CMK (cell line): ENCODE data around the gene FAM163B.
"Not testable (repeated sequence)": the region's sequence is repeated elsewhere in the genome, so short reads cannot be mapped to it uniquely, and the experiment has no call there.

Experiments
- DNase-seq: peaks from one replicate; pipeline ENCODE4 v3.0.0-alpha.2; 2010; ENCODE audit warnings: low read depth

FAM163B gene

DNA sequence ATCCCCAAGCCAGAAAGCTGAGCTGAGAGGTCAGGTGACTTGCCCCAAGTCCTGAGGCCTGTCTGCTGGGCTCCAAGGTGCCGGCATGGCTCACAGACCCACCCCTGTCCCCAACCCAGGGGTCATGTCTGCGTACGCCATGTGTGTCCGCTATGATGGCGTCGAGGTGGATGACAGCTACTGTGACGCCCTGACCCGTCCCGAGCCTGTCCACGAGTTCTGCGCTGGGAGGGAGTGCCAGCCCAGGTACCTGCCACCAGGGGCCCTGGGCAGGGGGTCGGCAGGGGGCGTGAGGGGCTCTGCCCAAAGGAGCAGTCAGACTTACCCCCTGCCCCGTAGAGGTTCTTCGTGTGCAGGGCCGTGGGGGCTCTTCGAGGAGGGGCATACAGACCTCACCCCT lies 42.4 kb downstream of the FAM163B start:
- no peak for DNase-seq

DNA sequence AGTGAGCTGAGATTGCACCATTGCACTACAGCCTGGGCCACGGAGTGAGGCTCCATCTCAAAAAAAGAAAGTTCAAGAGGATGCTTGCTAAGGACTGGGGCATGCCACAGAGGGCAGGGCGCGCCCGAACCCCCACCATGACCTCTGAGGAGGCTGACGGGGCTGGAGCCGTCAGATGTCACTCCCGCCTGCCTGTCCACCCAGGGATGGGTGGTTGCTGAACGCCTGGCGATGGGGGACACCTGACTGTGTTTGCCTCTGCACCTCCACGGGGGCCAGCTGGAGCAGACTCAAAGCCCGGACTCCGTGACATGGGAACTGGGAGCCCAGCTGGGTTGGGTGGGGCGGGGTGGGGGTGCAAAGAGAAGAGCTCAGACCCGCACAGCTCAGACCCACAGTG lies 42.8 kb downstream of the FAM163B start:
- DNase-seq, result no peak

DNA sequence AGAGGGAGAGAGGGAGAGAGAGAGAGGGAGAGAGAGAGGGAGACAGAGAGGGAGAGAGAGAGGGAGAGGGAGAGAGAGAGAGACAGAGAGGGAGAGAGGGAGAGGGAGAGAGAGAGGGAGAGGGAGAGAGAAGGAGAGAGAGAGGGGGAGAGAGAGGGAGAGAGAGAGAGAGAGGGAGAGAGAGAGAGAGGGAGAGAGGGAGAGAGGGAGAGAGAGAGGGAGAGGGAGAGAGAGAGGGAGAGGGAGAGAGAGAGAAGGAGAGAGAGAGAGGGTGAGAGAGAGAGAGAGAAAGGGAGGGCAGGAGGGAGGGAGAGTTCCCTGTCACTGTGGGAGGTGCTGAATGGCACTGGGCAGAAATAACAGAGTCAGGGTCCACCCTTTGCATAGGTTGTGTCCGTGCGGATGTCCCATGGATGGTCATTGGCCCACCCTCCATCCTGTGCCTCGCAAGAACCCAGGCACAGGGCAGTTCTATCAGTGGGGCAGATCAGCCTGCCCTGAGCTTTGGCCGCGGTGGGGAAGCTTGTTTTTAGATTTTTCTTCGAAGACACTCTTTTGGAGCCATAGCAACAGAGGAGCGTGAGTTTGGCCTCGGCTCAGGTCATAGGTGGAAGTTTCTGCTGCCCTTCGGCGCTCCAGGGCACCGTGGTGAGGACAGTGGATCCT lies 44.6 kb downstream of the FAM163B start:
- DNase-seq, result no peak

DNA sequence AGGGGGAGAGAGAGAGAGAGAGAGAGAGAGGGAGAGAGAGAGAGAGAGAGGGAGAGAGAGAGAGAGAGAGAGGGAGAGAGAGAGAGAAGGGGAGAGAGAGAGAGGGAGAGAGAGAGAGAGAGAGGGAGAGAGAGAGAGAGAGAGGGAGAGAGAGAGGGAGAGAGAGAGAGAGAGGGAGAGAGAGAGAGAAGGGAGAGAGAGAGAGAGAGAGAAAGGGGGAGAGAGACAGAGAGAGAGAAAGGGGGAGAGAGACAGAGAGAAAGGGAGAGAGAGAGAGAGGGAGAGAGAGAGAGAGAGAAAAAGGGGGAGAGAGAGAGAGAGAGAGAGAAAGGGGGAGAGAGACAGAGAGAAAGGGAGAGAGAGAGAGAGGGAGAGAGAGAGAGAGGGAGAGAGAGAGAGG lies 45.4 kb downstream of the FAM163B start:
- DNase-seq, result not testable (repeated sequence)

DNA sequence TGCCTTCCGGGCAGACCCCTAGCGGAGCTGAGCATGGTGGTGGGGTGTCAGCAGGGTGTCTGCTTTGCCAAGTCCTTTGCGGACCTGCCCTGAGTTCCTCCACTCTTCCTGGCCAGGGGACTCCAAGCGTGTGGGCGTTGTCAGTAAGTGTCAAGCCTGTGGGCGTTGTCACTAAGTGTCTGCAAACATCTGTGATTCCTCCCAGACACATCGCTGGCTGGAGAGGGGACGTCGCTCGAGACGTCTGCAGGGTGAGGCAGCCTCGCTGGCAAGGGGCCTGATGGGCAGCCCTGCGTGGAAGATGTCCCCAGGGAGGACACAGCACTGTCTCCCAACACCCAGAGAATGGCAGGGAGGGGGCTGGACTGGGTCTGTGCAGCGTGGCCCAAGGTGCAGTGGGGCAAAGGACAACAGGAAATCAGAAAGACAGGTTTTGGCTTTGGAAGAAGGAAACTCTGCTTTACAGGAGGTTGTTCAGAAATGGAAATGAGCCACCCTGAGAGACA lies 45.8 kb downstream of the FAM163B start:
- no peak for DNase-seq

DNA sequence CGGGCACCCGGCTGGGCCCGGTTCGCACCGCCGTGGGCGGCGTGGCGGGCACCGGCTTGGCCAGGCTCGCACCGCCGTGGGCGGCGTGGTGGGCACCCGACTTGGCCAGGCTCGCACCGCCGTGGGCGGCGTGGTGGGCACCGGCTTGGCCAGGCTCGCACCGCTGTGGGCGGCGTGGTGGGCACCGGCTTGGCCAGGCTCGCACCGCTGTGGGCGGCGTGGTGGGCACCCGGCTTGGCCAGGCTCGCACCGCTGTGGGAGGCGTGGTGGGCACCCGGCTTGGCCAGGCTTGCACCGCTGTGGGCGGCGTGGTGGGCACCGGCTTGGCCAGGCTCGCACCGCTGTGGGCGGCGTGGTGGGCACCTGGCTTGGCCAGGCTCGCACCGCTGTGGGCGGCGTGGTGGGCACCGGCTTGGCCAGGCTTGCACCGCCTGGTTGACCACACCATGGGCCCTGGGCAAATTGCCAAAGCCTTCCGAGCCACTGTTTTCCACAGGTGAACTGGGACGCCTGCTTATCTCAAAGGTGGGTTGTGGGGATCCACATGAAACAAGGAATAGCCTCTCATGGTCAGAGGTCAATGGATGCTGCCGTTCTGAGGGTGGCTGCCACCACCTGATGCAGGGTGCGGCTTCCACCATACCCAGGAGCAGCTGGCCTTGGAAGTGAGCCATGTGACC lies 46.4 kb downstream of the FAM163B start:
- no peak for DNase-seq

DNA sequence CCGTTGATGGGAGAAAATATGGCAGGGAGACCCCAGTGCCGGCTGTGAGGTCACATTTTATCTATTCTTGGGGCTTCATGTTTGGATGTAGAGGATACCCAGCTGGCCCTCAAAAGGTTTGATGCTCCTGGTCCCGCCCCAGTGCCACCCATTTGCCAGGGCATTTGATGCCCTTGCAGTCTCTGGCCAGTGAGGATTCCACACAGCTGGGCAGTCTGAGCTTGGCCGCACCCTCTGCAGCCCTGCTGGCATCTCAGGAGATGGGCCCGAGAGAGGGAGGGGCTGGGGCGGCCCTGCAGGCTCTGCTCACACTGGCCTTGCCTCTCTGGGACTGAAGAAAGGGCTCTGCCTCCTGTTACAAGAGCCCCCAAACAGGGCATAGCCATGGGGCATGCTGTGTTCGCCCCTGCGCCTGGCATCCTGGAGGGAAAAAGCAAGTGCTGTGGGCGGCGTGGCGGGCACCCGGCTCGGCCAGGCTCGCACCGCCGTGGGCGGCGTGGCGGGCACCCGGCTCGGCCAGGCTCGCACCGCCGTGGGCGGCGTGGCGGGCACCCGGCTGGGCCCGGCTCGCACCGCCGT lies 47.1 kb downstream of the FAM163B start:
- no peak for DNase-seq

DNA sequence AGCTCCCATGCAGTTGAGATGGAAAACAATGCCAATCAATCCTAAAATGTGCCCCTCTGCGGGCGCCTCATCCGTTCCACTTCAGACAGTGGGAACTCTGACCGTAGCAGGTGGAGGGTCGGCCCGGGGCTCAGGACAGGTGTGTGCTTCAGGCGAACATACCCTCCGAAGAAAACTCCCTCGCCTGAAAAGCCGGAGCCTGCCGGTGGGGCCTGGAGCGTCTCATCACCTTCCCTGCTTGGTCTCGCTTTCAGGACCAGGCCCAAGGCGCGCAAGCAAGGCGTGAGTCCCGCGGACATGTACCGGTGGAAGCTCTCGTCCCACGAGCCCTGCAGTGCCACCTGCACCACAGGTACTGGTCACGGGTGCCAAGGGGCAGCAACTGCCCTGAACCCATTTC lies 48.2 kb downstream of the FAM163B start:
- no peak for DNase-seq

DNA sequence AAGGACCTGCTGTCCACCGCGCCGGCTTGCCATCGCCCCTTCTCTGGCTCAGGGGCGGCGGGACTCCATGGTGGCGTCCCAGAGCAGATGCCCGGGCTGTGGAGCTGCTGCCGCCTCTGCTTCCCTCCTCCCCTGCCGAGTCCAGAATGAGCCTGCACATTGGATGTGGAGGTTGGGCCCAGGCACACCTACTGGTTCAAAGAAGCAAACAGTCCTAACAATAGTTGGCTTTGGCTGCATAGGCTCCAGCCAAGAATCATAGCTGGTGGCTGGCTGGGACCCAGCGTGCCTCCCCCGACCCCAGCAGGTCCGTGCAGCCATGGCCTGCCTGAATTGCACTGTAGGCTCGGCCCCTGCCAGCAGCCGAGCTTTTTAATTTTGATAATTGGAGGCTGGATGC lies 48.9 kb downstream of the FAM163B start:
- DNase-seq, result no peak

DNA sequence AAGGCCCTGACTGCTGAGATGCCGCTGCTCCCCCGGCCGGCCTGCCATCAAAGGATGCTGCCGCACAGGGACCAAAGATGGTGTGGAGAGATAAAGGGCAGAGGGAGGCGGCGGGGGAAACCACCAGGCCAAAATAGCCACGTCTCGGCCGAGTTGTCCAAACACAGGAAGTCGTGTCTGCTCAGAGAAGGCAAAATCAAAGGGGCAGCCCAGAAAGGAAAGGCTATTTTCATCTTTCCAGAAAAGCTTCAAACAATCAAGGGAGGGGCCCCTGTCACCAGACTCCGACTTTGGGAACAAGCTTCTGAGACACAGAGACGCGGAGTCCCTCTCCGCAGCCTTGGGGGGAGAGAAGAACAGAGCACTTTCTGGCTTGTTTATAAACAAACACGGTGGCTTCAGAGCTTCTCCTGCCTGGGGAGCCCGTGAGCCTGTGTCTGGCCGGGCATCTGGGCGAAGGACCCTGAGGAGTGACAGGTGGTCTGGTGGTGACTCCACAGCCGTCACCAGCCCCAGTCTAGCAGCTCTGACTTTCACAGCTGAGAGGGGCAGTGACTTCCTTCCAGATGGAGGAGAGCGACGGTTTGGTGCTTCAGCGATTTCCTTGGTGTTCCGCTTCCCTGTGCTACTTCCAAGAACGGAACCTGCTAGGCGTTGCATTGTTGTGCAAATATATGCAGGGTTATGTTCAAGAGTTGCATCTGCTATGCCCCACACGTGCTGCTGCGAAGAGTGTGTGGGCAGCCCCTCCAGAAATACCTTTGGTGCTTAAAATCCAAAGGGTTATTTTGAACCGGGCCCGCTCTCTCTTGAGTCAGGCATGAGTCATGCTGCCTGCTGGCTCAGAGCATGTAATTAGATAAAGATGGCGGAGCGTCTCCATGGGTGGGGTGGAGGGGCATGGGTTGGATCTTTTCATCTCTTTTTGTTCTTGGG lies 50.7 kb downstream of the FAM163B start:
- DNase-seq, result no peak

DNA sequence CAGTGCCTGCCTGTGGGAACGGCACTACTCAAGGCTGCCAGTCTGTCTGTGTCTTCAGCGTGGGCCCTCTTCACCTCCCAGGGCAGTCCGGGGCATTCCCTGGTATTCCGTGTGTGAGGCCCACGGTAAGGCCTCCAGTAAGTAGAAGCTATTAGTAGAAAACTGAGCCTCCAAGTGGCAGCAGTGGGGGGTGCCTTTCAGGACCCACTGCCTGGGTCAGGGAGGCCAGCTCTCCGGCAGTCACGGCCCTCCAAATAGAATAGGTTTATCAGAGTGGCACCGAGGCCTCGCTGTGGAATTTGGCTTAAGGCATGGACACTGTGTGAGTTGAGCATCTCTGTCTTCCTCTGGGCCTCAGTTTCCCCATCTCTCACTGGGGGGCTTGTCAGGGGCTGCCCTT lies 51.6 kb downstream of the FAM163B start:
- DNase-seq, result no peak

DNA sequence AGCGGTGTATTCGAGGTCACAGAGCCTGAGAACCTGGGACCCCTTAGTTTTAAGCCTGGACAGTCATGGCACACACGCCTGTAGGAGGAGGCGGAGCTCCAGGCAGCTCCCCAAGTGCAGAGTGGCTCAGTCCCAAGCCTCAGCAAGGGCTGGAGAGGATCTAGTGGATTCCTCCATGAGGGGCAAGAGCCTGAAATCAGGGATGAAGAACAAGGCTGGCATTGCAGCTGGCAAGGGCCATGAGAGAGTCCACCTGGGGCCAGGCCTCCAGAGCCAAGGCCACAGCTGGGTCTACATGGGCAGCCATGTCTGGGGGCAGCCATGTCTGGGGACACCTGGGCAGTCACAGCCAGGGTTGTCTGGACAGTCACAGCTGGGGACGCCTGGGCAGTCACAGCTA lies 52.8 kb downstream of the FAM163B start:
- DNase-seq, result no peak

DNA sequence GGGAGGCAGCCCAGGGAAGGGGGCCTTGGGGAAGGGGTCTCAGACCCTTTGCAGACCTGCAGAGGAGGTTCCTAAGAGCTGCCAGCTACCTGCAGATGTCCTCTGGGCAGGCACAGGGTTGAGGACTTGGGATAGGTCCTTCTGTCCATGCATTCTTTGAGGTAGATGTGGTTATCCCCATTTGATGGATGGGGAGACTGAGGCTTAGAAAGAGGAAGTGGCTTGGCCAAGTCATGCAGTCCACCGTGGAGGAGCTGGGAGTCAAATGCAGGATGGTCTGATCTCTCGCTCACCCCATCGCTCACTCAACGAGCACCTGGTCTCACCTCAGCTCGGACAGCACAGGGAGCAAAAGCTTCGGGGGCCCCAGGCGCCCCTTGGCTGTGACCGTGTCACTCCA lies 54.5 kb downstream of the FAM163B start:
- no peak for DNase-seq

DNA sequence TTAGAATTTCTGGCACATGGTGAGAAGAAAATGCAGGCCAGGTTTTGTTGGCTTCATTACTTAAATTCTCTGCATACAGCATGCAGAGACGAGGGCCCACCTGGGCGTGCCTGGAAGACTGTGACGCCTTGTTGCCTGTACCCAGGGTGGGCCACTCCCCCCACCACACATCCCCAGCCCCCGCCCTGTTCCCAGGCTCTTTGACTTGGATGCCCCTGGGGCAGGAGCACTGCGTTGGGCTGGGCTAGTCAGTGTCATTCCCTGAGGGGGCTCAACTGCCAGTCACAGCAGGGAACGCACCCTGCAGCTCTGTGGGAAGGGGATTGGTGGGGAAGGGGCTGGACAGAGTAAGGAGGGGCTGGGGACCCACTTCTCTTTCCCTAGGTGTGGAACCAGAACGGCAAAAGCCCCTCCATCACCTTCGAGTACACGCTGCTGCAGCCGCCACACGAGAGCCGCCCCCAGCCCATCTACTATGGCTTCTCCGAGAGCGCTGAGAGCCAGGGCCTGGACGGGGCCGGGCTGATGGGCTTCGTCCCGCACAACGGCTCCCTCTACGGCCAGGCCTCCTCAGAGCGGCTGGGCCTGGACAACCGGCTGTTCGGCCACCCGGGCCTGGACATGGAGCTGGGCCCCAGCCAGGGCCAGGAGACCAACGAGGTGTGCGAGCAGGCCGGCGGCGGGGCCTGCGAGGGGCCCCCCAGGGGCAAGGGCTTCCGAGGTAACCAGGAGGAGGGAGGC lies 55.0 kb downstream of the FAM163B start:
- no peak for DNase-seq

DNA sequence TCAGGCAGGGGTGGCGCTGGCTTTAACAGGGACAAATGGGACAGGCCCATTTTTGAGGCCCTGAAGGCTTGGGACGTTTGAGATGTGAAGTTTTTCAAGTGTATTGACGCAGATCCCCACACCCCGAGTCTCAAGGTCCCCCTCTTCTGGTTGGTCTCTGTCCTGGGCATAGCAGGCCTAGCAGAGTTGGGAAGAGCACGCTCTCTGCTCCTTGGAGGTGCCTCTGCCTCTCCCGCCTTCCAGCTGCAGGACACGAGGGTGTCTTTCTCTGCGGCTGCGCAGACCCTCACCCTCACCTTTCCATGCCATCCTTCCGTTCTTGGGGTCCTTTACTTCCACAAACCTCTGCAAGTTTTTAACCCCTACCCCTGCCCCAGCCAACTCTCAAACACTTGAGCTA lies 56.1 kb downstream of the FAM163B start:
- DNase-seq, result no peak

DNA sequence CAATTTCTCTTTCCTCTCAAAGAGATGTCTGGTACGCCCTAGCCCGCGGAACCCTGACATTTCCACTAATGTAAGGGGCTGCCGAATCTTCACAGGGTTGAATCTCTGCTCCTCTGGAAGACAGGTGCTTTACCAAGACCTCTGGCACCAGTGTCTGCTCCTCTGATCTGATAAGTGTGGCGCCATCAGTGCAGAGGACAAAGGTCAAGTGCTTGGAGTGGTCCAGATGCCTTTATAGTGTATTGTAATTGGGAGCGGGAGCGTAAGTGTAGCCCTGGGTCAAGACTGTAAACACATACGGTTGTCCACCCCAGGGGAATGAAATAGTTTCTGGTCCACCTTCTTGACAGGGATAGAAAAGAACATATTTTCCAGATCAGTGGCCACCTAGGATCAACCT lies 57.0 kb downstream of the FAM163B start:
- DNase-seq, result no peak

DNA sequence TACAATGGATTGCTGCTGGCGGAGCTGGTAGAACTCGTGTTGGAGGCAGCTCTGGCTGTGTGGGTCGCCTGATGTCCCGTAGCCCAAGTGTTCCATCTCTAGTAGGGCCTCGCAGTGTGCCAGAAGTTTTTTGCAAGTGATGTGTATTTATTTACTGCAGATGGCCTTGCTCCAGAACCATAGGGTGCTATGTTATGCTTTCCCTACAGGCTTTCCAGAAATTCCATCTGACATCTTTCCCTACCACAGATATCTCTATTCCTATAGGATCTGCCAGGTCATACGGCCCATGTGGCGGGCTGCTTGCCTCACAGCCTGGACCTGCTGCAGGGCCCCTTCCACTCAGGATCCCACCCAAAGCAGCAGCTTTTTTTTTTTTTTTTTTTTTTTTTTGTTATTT lies 57.7 kb downstream of the FAM163B start:
- DNase-seq, result no peak

DNA sequence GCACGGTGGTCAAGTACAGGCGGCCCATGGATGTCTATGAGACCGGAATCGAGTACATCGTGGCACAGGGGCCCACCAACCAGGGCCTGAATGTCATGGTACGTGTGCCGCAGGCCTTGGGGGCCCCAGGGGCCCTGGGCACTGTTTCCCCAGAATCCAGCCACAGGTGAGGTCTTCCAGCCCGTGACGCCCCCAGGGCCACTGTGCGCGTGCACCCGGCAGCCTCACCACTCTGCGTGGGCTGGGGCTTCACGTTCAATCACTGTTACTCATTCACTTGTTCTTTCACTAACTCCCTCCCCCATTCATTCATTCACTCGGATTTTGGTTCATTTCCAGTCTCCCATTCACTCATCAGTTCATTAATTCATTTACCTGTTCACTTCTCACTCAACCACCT lies 62.1 kb downstream of the FAM163B start:
- DNase-seq, result no peak

DNA sequence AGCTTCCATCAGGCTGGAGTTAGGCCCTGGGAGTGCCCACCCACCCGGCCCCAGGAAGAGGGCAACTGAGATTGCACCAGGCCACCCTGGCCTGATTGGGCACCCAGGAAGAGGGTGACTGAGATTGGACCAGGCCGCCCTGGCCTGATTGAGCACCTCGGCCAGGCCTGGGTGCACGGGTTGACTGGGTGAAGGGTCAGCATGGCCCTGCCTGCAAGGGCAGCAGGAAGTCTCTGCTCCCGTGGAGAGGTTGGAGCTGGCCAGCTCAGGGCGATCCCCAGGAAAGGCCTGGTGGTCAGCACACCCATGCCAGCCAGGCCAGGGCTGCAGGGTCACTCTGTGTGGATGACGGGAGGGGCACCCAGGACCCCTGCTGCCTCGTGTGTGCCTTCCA lies 62.9 kb downstream of the FAM163B start:
- DNase-seq, result no peak

DNA sequence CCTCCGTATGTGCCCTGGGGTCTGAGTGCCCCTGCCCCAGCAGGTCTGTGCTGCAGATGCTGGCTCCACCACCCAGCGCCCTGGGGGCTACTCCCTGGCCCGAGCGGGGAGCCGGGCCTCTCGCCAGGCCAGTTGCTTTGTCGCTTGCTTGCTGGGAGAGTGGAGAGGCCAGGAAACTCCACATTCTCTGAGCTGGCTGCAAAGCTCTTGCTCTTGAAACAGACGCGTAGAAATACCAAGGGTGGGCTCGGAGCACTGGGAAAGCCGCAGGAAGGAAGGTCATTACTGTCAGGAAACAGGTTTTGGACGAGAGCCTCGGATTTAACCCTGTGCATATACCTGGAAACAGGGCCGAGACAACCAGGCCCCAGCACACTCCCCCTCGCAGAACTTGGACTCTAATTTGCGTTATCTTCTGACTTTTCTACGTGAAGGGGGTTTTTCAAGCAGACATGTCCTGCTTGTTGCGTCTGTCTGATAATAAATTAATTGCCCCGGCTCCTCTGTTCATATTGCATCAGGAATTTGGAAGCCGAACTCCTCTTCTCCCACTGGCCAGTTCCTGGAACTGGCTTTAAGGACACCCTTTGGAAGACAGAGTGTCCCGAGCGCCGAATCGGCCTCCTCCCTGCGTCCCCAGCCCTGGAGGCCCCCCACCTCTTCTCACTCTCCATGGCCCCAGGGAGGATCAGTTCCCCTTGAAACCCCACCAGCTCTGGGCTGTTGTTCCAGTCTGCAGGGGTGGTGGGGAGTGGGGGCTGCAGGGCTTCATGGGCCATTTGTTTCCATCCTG lies 63.5 kb downstream of the FAM163B start:
- DNase-seq, result no peak
